Fibroblast of peridontal ligament (primary cell): ENCODE data around the gene PUS1.
"Not testable (repeated sequence)": the region's sequence is repeated elsewhere in the genome, so short reads cannot be mapped to it uniquely, and the experiment has no call there.

Source experiments
- DNase-seq: peaks from one replicate; pipeline ENCODE4 v3.0.0-alpha.2; 2010; ENCODE audit errors: extremely low read depth

The PUS1 gene

DNA sequence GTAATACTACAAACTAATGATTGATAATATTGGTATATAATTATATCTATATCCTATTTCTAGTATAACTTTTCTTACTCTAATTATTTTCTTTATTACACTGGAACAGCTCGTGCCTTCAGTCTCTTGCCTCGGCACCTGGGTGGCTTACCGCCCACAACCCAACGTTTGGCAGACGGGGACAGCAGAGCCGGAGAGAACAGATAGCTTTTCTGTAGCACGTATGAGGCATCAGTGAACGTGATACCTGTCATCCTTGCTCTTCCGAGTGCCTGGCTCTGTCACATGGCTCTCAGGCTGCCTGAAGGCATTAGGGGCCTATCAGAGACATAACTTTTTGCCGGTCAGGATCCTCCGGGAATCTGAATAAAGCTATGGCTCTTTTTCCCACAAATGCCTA, 5.5 kb downstream of the PUS1 start:
- no peak for DNase-seq

DNA sequence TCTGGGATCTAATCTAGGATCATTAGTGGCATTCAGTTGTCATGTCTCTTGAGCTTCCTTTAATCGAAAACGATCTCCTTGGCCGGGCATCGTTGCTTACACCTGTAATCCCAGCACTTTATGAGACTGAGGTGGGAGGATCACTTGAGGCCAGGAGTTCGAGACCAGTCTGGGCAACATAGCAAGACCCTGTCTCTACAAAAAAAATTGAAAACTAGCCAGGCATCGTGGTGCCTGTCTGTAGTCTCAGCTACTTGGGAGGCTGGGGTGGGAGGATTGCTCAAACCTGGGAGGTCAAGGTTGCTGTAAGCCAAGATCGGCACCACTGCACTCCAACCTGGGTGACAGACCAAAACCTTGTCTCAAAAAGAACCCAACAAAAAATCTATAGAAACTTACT, 9.0 kb downstream of the PUS1 start:
- DNase-seq = no peak

DNA sequence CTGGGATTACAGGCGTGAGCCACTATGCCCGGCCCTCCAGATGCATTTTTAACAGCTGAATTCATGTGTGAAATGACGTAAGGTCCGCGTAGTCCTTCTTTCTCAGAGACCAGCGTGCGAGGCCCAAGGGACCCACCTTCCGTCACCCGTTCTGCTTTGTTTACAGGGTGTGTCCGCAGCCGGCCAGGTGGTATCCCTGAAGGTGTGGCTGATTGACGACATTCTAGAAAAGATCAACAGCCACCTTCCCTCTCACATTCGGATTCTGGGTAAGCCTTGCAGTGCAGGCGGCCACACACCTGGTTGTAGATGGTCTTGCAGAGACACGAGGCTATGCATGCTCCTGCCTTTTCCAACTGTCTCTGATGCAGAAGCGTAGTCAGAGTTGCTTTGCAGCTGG, 9.9 kb downstream of the PUS1 start:
- no peak for DNase-seq

DNA sequence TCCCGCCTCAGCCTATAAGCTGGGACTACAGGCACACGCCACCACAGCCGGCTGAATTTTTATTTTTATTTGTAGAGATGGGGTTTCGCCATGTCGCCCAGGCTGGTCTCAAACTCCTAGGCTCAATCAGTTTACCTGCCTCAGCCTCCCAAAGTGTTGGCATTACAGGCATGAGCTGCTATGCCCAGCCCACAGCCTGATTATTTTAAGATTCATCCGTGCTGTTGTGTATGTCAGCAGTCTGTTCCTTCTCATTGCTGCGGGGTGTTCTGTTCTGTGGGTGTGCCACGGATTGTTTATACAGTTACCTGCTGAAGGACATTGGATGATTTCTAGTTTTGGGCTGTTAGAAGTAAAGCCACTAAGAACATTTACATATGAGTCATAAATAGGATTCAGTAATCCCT, 11.1 kb downstream of the PUS1 start:
- DNase-seq = no peak

DNA sequence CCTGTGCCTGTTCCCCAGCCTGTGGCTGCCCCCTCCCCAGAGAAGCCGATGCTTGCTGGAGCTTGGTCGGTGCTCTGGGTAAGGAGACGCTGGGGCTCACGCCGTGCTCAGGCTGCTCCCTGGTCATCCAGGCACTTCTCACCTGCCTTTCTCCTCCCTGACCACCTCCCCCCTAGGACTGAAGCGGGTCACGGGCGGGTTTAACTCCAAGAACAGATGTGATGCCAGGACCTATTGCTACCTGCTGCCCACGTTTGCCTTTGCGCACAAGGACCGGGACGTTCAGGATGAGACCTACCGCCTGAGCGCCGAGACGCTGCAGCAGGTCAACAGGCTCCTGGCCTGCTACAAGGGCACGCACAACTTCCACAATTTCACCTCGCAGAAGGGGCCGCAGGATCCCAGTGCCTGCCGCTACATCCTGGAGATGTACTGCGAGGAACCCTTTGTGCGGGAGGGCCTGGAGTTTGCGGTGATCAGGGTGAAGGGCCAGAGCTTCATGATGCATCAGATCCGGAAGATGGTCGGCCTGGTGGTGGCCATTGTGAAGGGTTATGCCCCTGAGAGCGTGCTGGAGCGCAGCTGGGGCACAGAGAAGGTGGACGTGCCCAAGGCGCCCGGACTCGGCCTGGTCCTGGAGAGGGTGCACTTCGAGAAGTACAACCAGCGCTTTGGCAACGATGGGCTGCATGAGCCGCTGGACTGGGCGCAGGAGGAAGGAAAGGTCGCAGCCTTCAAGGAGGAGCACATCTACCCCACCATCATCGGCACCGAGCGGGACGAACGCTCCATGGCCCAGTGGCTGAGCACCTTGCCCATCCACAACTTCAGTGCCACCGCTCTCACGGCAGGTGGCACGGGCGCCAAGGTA, 12.3 kb downstream of the PUS1 start:
- no peak for DNase-seq

DNA sequence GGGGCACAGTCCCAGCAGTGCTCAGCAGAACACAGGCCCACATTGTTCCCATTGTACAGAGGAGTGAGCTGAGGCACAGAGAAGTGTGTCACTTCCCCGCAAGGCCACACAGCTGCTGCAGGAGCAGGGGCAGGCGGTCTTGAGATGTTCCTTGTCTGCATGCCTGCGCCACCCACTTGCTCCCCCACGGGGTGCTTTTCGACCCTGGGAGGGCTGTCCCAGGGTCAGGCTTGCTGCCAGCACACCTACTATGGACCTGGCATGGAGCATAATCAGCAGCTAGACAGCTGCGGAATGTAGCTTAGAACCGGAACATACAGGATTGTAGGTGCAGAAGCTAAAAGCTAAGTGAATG, 12.9 kb downstream of the PUS1 start:
- no peak for DNase-seq

DNA sequence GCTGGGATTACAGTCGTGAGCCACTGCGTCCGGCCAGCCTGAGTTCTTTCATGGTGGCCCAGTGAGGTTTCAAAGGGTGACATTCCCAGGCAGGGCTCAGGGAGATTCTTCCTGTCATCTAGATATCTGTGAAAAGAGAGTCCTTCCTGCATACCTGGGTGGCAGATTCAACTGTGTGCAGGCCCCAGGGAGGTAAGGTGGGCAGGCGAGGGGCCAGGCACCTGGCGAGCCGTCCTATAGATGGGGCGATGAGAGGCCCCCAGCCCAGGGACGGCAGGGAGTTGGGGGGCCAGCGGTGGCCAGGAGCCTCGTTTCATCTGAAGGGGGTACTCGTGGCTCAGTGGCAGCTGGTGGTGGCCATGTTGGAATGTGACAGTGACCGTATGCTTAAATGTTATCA, 13.6 kb downstream of the PUS1 start:
- no peak for DNase-seq

DNA sequence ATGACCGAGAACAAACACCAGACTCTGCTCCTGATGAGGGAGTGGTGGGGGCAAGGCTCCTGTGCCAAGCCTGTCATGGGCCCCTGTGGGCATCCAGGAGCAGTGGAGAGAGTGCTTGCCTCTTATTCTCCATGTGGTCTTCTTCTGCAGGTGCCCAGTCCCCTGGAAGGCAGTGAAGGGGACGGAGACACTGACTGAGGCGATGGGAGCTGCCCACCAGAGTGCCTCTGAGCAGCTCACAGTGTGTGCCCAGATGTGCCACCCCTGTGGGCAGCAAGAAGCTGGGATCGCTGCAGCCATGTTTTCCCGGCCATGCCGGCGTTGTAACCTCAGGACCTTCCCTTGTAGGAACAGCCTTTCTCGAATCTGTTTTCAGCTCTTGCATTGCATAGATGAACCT, 14.3 kb downstream of the PUS1 start:
- DNase-seq = no peak

DNA sequence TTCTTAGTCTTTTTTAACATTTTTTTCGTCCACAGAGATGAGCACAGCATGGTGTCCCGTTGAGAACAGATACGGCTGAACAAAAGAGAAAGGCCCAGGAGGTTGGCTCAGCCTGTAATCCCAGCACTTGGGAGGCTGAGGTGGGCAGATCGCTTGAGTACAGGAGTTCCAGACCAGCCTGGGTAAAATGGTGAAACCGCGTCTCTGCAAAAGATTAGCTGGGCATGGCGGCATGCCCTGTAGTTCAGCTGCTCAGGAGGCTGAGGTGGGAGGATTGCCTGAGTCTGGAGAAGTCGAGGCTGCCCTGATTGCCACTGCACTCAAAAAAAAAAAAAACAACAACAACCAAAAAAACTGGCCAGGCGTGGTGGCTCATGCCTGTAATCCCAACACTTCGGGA, 14.8 kb downstream of the PUS1 start:
- DNase-seq = no peak

DNA sequence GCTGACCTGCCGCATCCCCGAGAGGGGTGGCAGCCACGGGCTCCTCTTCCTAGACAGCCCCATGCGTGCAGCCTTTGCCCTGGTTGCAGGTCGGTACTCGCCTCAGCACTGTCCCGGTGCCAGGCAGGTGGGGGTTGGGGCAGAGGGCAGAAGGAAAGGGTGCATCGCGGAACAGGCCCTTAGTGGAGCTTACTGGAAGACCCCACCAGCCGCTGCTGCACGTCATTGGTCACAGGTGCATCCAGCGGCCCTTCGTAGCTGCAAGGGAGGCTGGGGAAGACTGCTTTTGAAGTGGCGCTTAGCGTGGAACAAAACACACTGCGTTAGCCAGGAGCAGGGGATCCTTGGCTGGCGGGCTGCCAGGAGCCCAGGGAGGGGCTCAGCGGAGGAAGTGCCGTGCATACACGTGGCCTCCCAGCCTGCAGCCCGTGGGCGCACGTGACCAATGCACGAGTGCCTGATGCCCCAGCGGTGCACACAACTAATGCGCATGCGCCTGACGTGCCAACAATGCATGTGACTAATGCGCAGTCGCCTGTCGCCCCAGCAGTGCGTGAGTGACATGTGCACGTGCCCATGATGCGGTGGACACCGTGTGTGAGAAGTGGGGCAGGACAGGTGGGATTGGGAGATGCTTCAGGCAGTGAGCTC, 15.7 kb downstream of the PUS1 start:
- no peak for DNase-seq

DNA sequence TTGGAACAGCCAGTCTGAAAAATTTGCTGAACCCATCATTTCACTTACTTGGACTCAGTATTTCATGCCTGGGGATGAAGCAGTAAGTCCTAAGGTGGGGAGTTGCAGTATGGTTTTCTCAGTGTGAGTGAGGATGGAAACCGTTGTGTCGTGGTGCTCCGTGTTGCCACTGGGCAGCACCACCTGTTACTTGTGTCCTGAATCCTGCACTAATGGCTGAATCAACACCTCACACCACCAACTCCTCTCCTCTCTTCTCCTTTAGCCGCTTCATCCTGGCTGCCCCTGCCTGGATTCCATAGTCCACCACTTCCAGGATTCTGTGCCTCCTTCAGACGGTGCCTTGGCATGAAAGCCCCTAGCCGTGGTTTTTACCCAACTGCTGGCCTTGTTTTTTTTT, 17.7 kb downstream of the PUS1 start:
- DNase-seq = no peak

DNA sequence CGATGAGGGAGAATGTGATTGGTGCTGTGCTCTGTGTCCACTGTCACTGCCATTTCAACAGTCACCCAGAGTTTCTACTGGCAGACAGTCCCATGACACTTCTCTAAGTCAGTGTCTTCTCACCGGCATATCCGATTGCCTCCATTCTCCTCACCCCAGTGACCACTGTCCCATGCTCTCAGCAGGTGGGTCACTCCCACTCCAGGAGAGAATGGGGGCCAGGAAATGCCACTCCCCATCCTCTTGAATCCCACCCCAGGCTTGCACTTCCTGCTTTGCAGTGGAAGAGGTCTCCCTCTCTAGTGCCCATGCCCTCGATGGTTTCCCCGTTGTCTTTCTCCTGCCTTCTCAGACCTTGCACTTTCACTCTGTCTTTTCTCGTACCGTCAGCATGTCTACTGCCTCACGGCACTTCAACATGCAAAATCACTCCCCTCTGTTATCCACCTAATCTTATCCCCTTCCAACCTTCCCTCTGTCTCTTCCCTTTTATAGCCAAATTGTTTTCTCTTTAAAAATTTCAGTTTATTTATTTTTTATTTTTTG, 18.5 kb downstream of the PUS1 start:
- no peak for DNase-seq

DNA sequence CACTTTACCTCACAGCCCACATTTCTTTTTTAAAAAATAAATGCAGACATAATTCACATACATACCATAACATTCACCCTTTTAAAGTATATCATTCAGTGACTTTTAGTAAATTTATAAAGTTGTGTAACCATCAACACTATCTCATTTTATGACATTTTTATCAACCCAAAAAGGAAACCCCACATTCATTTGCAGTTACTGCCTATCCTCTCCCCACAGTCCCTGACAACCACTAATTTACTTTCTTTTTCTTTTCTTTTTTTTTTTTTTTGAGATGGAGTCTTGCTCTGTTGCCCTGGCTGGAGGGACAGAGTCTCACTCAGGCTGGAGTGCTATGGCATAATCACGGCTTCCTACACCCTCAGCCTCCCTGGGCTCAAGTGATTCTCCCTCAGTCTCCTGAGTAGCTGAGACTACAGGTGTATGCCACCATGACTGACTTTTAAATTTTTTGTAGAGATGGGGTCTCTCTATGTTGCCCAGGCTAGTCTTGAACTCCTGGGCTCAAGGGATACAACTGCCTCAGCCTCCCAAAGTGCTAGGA, 19.2 kb downstream of the PUS1 start:
- DNase-seq = no peak

DNA sequence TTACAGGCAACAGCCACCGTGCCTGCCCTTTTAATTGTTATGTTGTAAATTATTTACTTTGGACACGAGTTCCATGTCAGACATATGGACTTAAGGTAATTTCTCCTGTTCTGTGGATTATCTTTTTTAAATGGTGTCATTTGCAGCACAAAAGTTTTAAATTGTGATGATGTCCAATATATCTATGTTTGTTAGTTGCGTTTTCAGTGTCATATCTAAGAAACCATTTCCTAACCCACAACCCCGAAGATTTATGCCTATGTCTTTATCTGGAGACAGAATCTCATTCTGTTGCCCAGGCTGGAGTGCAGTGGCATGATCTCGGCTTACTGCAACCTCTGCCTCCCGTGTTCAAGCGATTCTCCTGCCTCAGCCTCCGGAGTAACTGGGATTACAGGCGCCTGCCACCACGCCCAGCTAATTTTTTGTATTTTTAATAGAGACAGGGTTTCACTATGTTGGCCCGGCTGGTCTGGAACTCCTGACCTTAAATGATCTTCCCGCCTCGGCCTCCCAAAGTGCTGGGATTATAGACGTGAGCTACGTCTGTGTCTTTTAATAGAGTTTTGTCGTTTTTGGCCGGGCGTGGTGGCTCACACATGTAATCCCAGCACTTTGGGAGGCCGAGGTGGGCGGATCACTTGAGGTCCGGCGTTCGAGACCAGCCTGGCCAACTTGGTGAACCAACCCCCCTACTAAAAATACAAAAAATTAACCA, 19.8 kb downstream of the PUS1 start:
- not testable (repeated sequence) for DNase-seq

DNA sequence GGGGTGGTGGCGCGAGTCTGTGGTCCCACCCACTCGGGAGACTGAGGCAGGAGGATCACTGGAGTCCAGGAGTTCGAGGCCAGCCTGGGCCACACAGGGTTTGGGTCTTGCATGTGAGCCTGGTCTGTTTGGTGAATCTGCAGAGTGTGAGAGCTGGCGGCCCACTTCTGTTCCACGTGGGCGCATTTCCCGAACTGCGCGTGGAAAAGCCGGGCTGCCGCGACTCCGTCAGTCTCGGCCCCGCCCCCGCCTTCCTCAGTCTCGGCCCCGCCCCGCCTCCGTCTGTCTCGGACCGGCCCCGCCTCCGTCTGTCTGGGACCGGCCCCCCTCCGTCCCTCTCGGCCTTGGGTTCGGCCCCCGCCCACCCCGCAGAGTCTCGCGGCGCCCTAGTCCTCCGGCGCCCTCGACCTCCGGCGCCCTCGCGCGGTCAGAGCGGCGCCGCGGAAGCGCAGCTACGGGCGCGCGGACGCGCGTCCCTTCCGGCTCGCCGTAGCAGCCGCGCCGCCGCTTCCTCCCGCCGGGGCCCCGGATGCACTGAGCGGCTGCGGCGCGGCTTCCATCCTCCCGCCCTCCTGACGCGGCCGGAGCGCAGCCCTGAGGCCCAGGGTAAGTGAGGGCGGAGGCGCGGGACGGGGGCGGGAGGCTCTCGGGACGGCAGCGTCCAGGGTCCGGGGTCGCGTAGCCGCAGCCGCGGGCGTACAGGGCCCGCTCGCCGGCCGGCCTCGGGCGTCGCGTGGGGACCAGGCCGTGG, 20.5 kb downstream of the PUS1 start, which contains the start of gene EP400:
Gene EP400, plus strand, starts transcription at position 512 of the 751 bp plus-strand sequence. CDS start 10,678 bp downstream, outside the sequence.
- peak; percentile 86 for DNase-seq

DNA sequence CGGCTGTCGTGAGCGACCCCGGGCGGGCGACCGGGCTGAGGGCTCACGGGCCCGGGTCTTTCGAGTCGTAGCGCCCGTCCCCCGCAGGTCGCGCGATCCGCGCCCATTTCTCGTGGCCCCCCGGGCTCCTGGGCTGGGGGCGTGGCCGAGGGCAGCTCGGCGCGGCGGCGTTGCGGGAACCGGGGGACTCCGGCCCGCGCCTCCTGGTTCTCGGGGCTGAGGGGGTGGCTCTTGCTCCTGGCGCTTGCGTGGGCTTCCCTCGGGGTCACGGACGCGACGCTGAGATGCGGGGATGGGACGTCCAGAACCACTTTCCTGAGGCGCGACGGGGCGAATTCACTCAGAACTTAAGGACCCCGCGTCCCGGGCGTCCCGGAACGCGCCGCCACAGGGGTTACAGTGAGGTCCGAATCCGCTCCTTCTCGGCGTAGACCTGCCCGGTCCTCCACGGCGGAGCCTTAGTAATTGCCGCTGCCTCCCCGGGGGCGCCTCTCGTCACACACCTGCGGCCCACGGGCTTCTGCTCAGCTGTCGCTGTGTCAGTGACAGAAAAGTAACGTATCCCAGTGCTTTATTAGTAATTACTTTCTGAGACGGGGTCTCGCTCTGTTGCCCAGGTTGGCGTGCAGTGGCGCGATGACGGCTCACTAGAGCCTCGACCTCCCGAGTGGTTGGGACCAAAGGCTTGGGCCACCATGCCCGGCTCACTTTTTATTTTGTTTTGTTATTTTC, 21.3 kb downstream of the PUS1 start:
- DNase-seq = no peak

DNA sequence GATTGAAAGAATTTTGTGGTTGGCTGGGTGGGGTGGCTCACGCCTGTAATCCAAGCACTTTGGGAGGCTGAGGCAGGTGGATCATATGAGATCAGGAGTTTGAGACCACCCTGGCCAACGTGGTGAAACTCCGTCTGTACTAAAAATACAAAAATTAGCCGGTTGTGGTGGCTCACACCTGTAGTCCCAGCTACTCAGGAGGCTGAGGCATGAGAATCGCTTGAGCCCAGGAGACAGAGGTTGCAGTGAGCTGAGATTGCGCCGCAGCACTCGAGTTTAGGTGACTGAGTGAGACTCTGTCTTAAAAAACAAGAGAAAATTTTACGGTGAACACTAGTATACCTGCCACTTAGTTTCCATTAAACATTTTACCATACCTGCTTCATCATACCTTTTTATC, 24.7 kb downstream of the PUS1 start:
- not testable (repeated sequence) for DNase-seq

DNA sequence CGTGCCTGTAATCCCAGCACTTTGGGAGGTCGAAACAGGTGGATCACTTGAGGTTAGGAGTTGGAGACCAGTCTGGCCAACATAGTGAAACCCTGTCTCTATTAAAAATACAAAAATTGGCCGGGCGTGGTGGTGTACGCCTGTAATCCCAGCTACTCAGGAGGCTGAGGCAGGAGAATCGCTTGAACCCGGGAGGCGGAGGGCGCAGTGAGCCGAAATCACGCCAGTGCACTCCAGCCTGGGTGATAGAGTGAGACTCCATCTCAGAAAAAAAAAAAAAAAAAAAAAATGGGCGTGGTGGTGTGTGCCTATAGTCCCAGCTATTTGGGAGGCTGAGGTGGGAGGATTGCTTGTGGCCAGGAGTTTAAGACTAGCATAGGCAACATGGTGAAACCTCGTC, 25.4 kb downstream of the PUS1 start:
- not testable (repeated sequence) for DNase-seq

DNA sequence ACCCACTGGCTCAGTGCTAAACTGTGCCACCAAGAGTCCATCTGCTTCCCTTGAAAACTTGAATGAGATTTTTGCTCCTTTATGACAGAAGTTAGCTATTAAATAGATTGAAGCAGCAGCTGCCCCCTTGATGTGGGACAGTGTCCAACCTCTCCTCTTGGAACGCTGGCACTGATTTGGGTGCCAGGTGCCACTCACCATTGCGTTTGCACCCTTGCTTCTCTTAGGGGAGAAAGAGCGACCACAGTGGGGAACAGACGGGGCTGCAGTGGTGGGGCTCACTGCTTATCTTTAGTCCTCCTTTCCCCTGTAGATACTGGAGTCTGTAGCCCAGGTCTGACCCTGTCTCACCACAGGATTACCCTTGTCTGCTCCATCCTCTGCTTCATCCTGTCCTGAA, 30.0 kb downstream of the PUS1 start:
- no peak for DNase-seq
